A549 (cell line): ENCODE measurements around the gene MAP4K2. TPM values are rescaled to one million over a fixed set of nuclear protein-coding genes. Genes with fewer than 3 reads are reported as not detected.

Experiments used
- ATAC-seq, 2 experiments: fragments of 200-7000 bp in 1 of 2; fragments of >200 bp in 1 of 2; cut with Nextera tagmentation in 1 of 2; cut with Tn5 transposase in 1 of 2; 3 replicates each; pipeline versions ENCODE4 v1.8.0 to v1.9.1; 2018 to 2020; ENCODE audit warnings: mild to moderate bottlenecking in 1 of 2, moderate library complexity in 1 of 2
- CTCF ChIA-PET: fragments of 300-600 bp; sonication (Branson Sonifier 250); formaldehyde crosslinking; extraction: SDS; loops from one replicate; lab custom pipeline; 2021; ENCODE audit warnings: antibody characterized with exemption, inconsistent platforms; lab: Yijun Ruan, JAX
- POLR2A ChIA-PET: fragments of 350-600 bp; formaldehyde crosslinking; extraction: SDS; loops from one replicate; lab custom pipeline; 2021; ENCODE audit warnings: antibody characterized with exemption, inconsistent platforms; lab: Yijun Ruan, JAX
- DNase-seq, 2 experiments: peaks; one replicate each; pipeline versions ENCODE4 v3.0.0 to v3.0.0-alpha.2; 2011 to 2016; ENCODE audit warnings: low read depth in 1 of 2, low spot score in 1 of 2
- FAIRE-seq: peaks from 2 replicates; lab custom pipeline; 2011; peaks lifted over from hg19 to GRCh38; lab: Jason Lieb, UNC
- H3K27ac ChIP-seq, 2 experiments: fragments of >200 bp; sonication (Bioruptor Twin); formaldehyde crosslinking; 3 replicates each; pipeline ENCODE4 v1.5.1; 2016 to 2017
- H3K4me1 ChIP-seq: fragments of >200 bp; sonication (Bioruptor Twin); formaldehyde crosslinking; 3 replicates; pipeline ENCODE4 v1.6.1; 2016
- H3K4me2 ChIP-seq: fragments of >200 bp; sonication (Bioruptor Twin); formaldehyde crosslinking; 3 replicates; pipeline ENCODE4 v1.6.1; 2016
- H3K4me3 ChIP-seq: fragments of >200 bp; sonication (Bioruptor Twin); formaldehyde crosslinking; 3 replicates; pipeline ENCODE4 v1.5.1; 2016
- H3K9me3 ChIP-seq: fragments of >200 bp; sonication (Bioruptor Twin); formaldehyde crosslinking; 3 replicates; pipeline ENCODE4 v1.6.1; 2016
- BCL3 ChIP-seq: fragments of >200 bp; sonication (Bioruptor Twin); formaldehyde crosslinking; IDR thresholded peaks from 3 replicates; pipeline ENCODE4 v1.6.1; 2016
- CBX8 ChIP-seq: fragments of 200-600 bp; sonication (generic); IDR thresholded peaks from 2 replicates; pipeline ENCODE4 v1.6.1; 2016
- CTCF ChIP-seq: fragments of >200 bp; sonication (Bioruptor Twin); formaldehyde crosslinking; IDR thresholded peaks from 3 replicates; pipeline ENCODE4 v1.5.1; 2016
- E2F6 ChIP-seq: IDR thresholded peaks from 2 replicates; pipeline ENCODE4 v1.6.1; 2012; ENCODE audit warnings: low read depth, borderline replicate concordance
- FOXS1 ChIP-seq: fragments of 250-450 bp; sonication (Bioruptor Pico); IDR thresholded peaks from 2 replicates; pipeline ENCODE4 v1.5.0; 2020; ENCODE audit warnings: mild to moderate bottlenecking, moderate library complexity
- GATA3 ChIP-seq: IDR thresholded peaks from 2 replicates; pipeline ENCODE4 v1.6.1; 2012; ENCODE audit warnings: borderline replicate concordance
- JUN ChIP-seq, 2 experiments: fragments of >200 bp; sonication (Bioruptor Twin); formaldehyde crosslinking; IDR thresholded peaks; 2 replicates in 1 of 2; 3 replicates in 1 of 2; pipeline ENCODE4 v1.6.1; 2016 to 2017
- JUNB ChIP-seq: fragments of >200 bp; sonication (Bioruptor Twin); formaldehyde crosslinking; IDR thresholded peaks from 2 replicates; pipeline ENCODE4 v1.6.1; 2016
- KDM1A ChIP-seq: fragments of 200-600 bp; sonication (generic); IDR thresholded peaks from 2 replicates; pipeline ENCODE4 v1.6.1; 2016; ENCODE audit warnings: low read depth, mild to moderate bottlenecking
- MAX ChIP-seq: IDR thresholded peaks from 2 replicates; pipeline ENCODE4 v1.6.1; 2012
- MAZ ChIP-seq: fragments of 150-350 bp; IDR thresholded peaks from 2 replicates; pipeline ENCODE4 v1.6.1; 2014; ENCODE audit warnings: antibody characterized with exemption, low read depth, low read length, borderline replicate concordance
- MYC ChIP-seq: IDR thresholded peaks from 2 replicates; pipeline ENCODE4 v1.6.1; 2012; ENCODE audit warnings: mild to moderate bottlenecking, inconsistent platforms, low read length, improper control_type of control experiment, borderline replicate concordance
- RAD21 ChIP-seq, 2 experiments: fragments of >200 bp in 1 of 2; sonication (Bioruptor Twin) in 1 of 2; formaldehyde crosslinking in 1 of 2; IDR thresholded peaks in 1 of 2; conservative IDR thresholded peaks in 1 of 2; 2 replicates in 1 of 2; 3 replicates in 1 of 2; pipeline ENCODE4 v1.6.1; 2012 to 2018; ENCODE audit warnings: inconsistent platforms in 1 of 2
- REST ChIP-seq: fragments of 200-600 bp; sonication (generic); IDR thresholded peaks from 2 replicates; pipeline ENCODE4 v1.6.1; 2016; ENCODE audit warnings: antibody characterized with exemption, mild to moderate bottlenecking, moderate library complexity
- SMC3 ChIP-seq: fragments of >200 bp; sonication (Bioruptor Twin); formaldehyde crosslinking; IDR thresholded peaks from 3 replicates; pipeline ENCODE4 v1.6.1; 2018; ENCODE audit warnings: inconsistent platforms
- TFCP2L1 ChIP-seq: fragments of 250-450 bp; sonication (Bioruptor Pico); IDR thresholded peaks from 2 replicates; pipeline ENCODE4 v1.5.0; 2021; ENCODE audit warnings: mild to moderate bottlenecking
- TP53 ChIP-seq: fragments of 250-450 bp; sonication (Bioruptor Pico); IDR thresholded peaks from 2 replicates; pipeline ENCODE4 v1.5.0; 2021; ENCODE audit warnings: mild to moderate bottlenecking, moderate library complexity
- ZNF302 ChIP-seq: fragments of 250-450 bp; sonication (Bioruptor Pico); IDR thresholded peaks from 2 replicates; pipeline ENCODE4 v1.9.0; 2021; ENCODE audit warnings: inconsistent platforms, mild to moderate bottlenecking, moderate library complexity
- WGBS: methylation state at CpG from one replicate; pipeline ENCODE4 v1.1.6; 2017; ENCODE audit errors: missing lambda C conversion rate; 5-methylcytosine and 5-hydroxymethylcytosine counted together
- polyA plus RNA-seq, 4 experiments: library from polyadenylated mRNA; depleted of rRNA in 3 of 4; stranded (reverse); fragments of >200 nt; fragmentation: RNase III in 1 of 4; extraction: RNeasy Plus Mini Kit Qiagen cat#74134 plus additional on column Dnase treatment in 1 of 4; gene quantifications; 2 replicates in 3 of 4; 3 replicates in 1 of 4; pipeline ENCODE4 v1.2.3, GENCODE V29; 2011 to 2017

The MAP4K2 gene
- polyA plus RNA-seq, 2 of the 4 experiments (the other 2 are of a cell fraction) = 9.4 to 9.9 TPM

GRCh38 chr11:64845129-64845775 is 42.2 kb upstream of the MAP4K2 start:
- peak overlapping the region; percentile 51; the same call in 2 of the 3 replicates for H3K4me3 ChIP-seq
- no peak for DNase-seq
- POLR2A ChIA-PET = interaction anchor here (1.5 kb wide), 1 partner anchor 33 kb away, joined by 5 read pairs; the partner anchor contains the start of gene EHD1
- H3K4me2 ChIP-seq = peak overlapping the region; percentile 91
- H3K27ac ChIP-seq = peak overlapping the region; percentile 78 to 82
- no peak for FAIRE-seq
- no peak for TF ChIP-seq TFCP2L1 (CRISPR knock-in tag)
- TF ChIP-seq BCL3 = no peak
- no peak for TF ChIP-seq KDM1A
- no peak for TF ChIP-seq MYC
- no peak for TF ChIP-seq JUNB
- TF ChIP-seq TP53 (CRISPR knock-in tag) = no peak
- TF ChIP-seq CBX8 = no peak
- H3K4me1 ChIP-seq = peaks cover 59% of the 10 kb centered on the region
- H3K9me3 ChIP-seq = no peaks in the 10 kb centered on the region
- 59% methylated on average over 9 of the region's 9 CpGs for WGBS
- CTCF ChIA-PET = interaction anchor here (1.1 to 39.4 kb wide), 14 partner anchors 11 to 181 kb away, joined by 3 to 1607 read pairs (median 12); partner anchors contain the start of genes ARL2, EHD1, MEN1 and SNX15
- no peak for ATAC-seq

- H3K4me1 ChIP-seq = peaks cover 53% of the 10 kb centered on the region
- CTCF ChIA-PET = interaction anchor here (0.6 to 39.4 kb wide), 20 partner anchors 10 to 173 kb away, joined by 3 to 1607 read pairs (median 5); partner anchors contain the start of genes ARL2 and EHD1
- TF ChIP-seq JUN (IDR thresholded peaks at IDR 0.05) (peak in 1 of 2 experiments; percentile 45; a peak in 2 of 5 replicates), MAX (peak; percentile 63; the same call in 1 of the 2 replicates), FOXS1 (CRISPR knock-in tag) (no peak), MAZ (no peak), REST (no peak), RAD21 (conservative IDR thresholded peaks at IDR 0.05 in 1 of 2, IDR thresholded peaks at IDR 0.05 in 1 of 2) (peak; percentile 34 to 37; a peak in 3 of 5 replicates), SMC3 (peak; percentile 27; the same call in 1 of the 3 replicates), GATA3 (no peak), CTCF (peak; percentile 62), E2F6 (peak; percentile 39), ZNF302 (no peak)
- TF ChIP-seq, all 56 proteins: peak for 6
- DNase-seq = peak; percentile 68 to 87
- Histone ChIP-seq H3K4me3 (peak within 1 kb of the TSS; percentile 51), H3K9me3 (no peaks in the 10 kb centered on the region), H3K4me2 (peak within 1 kb of the TSS; percentile 91), H3K27ac (peak within 1 kb of the TSS; percentile 78 to 82)
- POLR2A ChIA-PET = interaction anchor here (1.0 to 1.5 kb wide), 5 partner anchors 34 to 268 kb away, joined by 3 to 5 read pairs (median 4); partner anchors contain the start of genes ARL2, EHD1, TM7SF2 and VPS51
- WGBS = 67% methylated on average over 15 of the region's 96 CpGs
- FAIRE-seq = no peak
- peak; percentile 54 to 72 for ATAC-seq
Measured at GRCh38 chr11:64844330-64845128, 41.5 kb upstream of the MAP4K2 start, which contains the start of gene CDC42BPG. TSS of gene CDC42BPG (minus strand) at chr11:64844653. CDS start at chr11:64844569, 84 bp downstream.
